ENCODE results near the gene EIF4G3. TPM values are rescaled to one million over a fixed set of nuclear protein-coding genes. Genes with fewer than 3 reads are reported as not detected.

Gene EIF4G3
- total and polyA plus RNA-seq, 12 donors: 13.3 to 50.2 (median 36.1) TPM

- DNase-seq (no peak), ATAC-seq (no peak)
- WGBS, 2 donors: 81 to 82% methylated on average over 2 of the region's 2 CpGs
- no peak overlapping the region for H3K4me3 ChIP-seq
- H3K27me3 ChIP-seq: no peaks in the 10 kb centered on the region
- intact Hi-C loops (cut with DNase I): no loop called here
- TF ChIP-seq CTCF (IDR thresholded peaks at IDR 0.05): no peak
- peak overlapping the region in 1 of 10 donors; percentile 13 for H3K27ac ChIP-seq
- H3K36me3 ChIP-seq: peaks cover 0 to 9% (median 0%) of the 10 kb centered on the region in 9 donors
- H3K9me3 ChIP-seq: no peaks in the 10 kb centered on the region
- peaks cover 0 to 24% (median 10%) of the 10 kb centered on the region in 9 donors for H3K4me1 ChIP-seq
These were observed 184.2 kb downstream of the EIF4G3 start for GRCh38 chr1:20992322-20993056.

- DNase-seq (no peak), ATAC-seq (no peak)
- Histone ChIP-seq H3K4me3 (no peak overlapping the region), H3K36me3 (peaks cover 0 to 9% (median 0%) of the 10 kb centered on the region in 9 donors), H3K27me3 (no peaks in the 10 kb centered on the region), H3K9me3 (no peaks in the 10 kb centered on the region), H3K4me1 (peaks cover 0 to 21% (median 8%) of the 10 kb centered on the region in 9 donors), H3K27ac (no peak overlapping the region)
- intact Hi-C loops (cut with DNase I): loop anchor here in 4 of 10 donors (5.0 to 10.0 kb wide), 3 partner anchors 188 to 206 kb away; partner anchors contain the start of gene EIF4G3 (in 1 of the 4)
- WGBS, 2 donors: 97 to 98% methylated on average over 6 of the region's 6 CpGs
- TF ChIP-seq CTCF (IDR thresholded peaks at IDR 0.05): no peak
These were observed 187.8 kb downstream of the EIF4G3 start for GRCh38 chr1:20988943-20989342.

- intact Hi-C loops (cut with DNase I): loop anchor here in 4 of 10 donors (5.0 to 10.0 kb wide), 3 partner anchors 189 to 207 kb away; partner anchors contain the start of gene EIF4G3 (in 1 of the 4)
These were observed 188.6 kb downstream of the EIF4G3 start for GRCh38 chr1:20987831-20988825.

More at GRCh38 chr1:20987831-20988825, 188.6 kb downstream of the EIF4G3 start:
- Histone ChIP-seq H3K4me1 (peaks cover 0 to 17% (median 6%) of the 10 kb centered on the region in 9 donors), H3K9me3 (no peaks in the 10 kb centered on the region), H3K27me3 (no peaks in the 10 kb centered on the region), H3K27ac (no peak overlapping the region), H3K36me3 (peaks cover 0 to 9% (median 0%) of the 10 kb centered on the region in 9 donors), H3K4me3 (no peak overlapping the region)
- DNase-seq (no peak), ATAC-seq (no peak)
- no peak for TF ChIP-seq CTCF (IDR thresholded peaks at IDR 0.05)
